ENCODE data around the gene MYZAP. TPM values are rescaled to one million over a fixed set of nuclear protein-coding genes. Genes with fewer than 3 reads are reported as not detected.

Gene MYZAP
- total RNA-seq, 1 donor from 2014 or later = 0.28 TPM

- no peak for DNase-seq (ENCODE audit: low read depth, low spot score)
- Mint-ChIP-seq H3K27ac (ENCODE audit: unreplicated experiment) (no peak overlapping the region), H3K4me3 (no peak overlapping the region), H3K27me3 (ENCODE audit: low read depth) (no peaks in the 10 kb centered on the region), H3K36me3 (ENCODE audit: low read depth) (no peaks in the 10 kb centered on the region), H3K9me3 (no peaks in the 10 kb centered on the region), H3K4me1 (no peaks in the 10 kb centered on the region)
- no peak for TF ChIP-seq CTCF (conservative IDR thresholded peaks at IDR 0.05)
Measured at GRCh38 chr15:57634290-57634689, 42.6 kb downstream of the MYZAP start.

- H3K27me3 Mint-ChIP-seq (ENCODE audit: low read depth) = no peaks in the 10 kb centered on the region
Measured at GRCh38 chr15:57635300-57635909, 43.7 kb downstream of the MYZAP start.

GRCh38 chr15:57637846-57638245 lies 46.1 kb downstream of the MYZAP start:
- TF ChIP-seq CTCF (conservative IDR thresholded peaks at IDR 0.05) = no peak
- Mint-ChIP-seq H3K4me3 (no peak overlapping the region), H3K27ac (ENCODE audit: unreplicated experiment) (no peak overlapping the region), H3K27me3 (ENCODE audit: low read depth) (no peaks in the 10 kb centered on the region), H3K4me1 (no peaks in the 10 kb centered on the region), H3K36me3 (ENCODE audit: low read depth) (no peaks in the 10 kb centered on the region), H3K9me3 (no peaks in the 10 kb centered on the region)
- no peak for DNase-seq (ENCODE audit: low read depth, low spot score)

More at GRCh38 chr15:57635300-57635909, 43.7 kb downstream of the MYZAP start:
- TF ChIP-seq CTCF (conservative IDR thresholded peaks at IDR 0.05) = no peak
- no peak for DNase-seq (ENCODE audit: low read depth, low spot score)
- Mint-ChIP-seq H3K4me1 (no peaks in the 10 kb centered on the region), H3K27ac (ENCODE audit: unreplicated experiment) (no peak overlapping the region), H3K4me3 (no peak overlapping the region), H3K9me3 (no peaks in the 10 kb centered on the region), H3K36me3 (ENCODE audit: low read depth) (no peaks in the 10 kb centered on the region)

GRCh38 chr15:57639306-57639705 lies 47.6 kb downstream of the MYZAP start:
- no peak for DNase-seq (ENCODE audit: low read depth, low spot score)
- TF ChIP-seq CTCF (conservative IDR thresholded peaks at IDR 0.05) = no peak
- Mint-ChIP-seq H3K27ac (ENCODE audit: unreplicated experiment) (no peak overlapping the region), H3K4me3 (no peak overlapping the region), H3K4me1 (no peaks in the 10 kb centered on the region), H3K9me3 (no peaks in the 10 kb centered on the region), H3K27me3 (ENCODE audit: low read depth) (no peaks in the 10 kb centered on the region), H3K36me3 (ENCODE audit: low read depth) (no peaks in the 10 kb centered on the region)

- peak; percentile 52 for TF ChIP-seq CTCF (conservative IDR thresholded peaks at IDR 0.05)
- H3K9me3 Mint-ChIP-seq = no peaks in the 10 kb centered on the region
- H3K36me3 Mint-ChIP-seq (ENCODE audit: low read depth) = no peaks in the 10 kb centered on the region
- H3K4me3 Mint-ChIP-seq = no peak overlapping the region
- DNase-seq (ENCODE audit: low read depth, low spot score) = peak; percentile 5
- H3K4me1 Mint-ChIP-seq = no peaks in the 10 kb centered on the region
- no peaks in the 10 kb centered on the region for H3K27me3 Mint-ChIP-seq (ENCODE audit: low read depth)
- H3K27ac Mint-ChIP-seq (ENCODE audit: unreplicated experiment) = no peak overlapping the region
Measured at GRCh38 chr15:57640930-57641682, 49.4 kb downstream of the MYZAP start.

All from neural crest cell (in vitro differentiated cells).